GM20431 (cell line): ENCODE results near the gene MYL5.
"Not testable (repeated sequence)": the region's sequence is repeated elsewhere in the genome, so short reads cannot be mapped to it uniquely, and the experiment has no call there.

Experiments used
- in situ Hi-C: fragments of 300-500 bp; cut with MseI, MboI; formaldehyde crosslinking; loops from one replicate; pipeline ENCODE4 v1.15.0; 2020; ENCODE audit warnings: low sequenced_read_pairs; ENCODE audit not compliant: unreplicated experiment

Gene MYL5, protein sequence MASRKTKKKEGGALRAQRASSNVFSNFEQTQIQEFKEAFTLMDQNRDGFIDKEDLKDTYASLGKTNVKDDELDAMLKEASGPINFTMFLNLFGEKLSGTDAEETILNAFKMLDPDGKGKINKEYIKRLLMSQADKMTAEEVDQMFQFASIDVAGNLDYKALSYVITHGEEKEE

DNA sequence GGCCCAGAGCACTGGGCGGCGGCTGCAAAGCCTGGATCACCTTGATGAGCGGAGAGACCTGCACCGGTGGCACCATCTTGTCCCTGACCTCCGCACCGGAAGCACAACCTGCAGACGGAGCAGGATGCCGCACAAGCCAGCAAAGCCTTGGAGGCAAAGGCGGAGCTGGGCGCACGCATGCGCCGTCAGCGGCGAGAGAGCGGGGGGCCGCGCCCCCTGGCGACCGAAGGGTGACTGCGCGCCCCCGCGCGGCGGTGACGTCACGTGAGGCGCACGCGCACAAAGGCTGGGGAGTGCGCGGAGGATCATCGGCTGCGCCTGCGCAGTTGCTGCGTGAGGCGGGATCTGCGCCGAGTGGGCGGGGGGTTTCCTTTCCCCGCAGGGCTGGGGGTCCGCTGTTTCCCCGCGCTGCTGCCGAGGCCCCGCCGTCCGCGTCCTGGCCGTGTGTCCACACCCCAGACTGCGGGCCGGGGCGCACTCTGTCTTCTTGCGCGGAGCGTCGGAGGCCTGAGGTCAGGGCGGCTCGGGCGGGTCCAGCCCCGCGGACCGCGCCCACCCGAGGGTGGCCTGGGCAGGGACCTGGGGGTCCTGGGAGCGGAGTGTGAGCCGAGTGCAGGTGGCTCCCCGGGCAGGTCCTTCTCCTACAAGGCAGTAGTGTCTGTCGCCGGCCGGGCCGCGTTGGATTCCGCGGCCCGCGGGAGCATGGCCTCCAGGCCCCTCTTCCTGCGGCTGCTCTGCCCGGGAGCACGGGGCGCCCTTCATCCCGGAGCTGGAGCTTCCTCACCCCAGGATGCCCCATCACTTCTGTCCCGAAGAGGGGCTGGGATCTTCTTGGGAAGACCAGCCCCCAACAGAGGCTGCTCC lies at the start of gene MYL5, which contains the start of gene ATP5ME:
Gene MYL5 (plus strand): TSS at position 371 of the 864 bp plus-strand sequence. CDS start 3,485 bp downstream, outside the sequence.
Gene ATP5ME (minus strand): TSS at position 105 of the 864 bp plus-strand sequence. CDS start 29 bp downstream, at position 76.
- in situ Hi-C loops = no loop called here

- in situ Hi-C loops = no loop called here
These were observed 49.4 kb upstream of the MYL5 start, which contains the start of gene PDE6B for GRCh38 chr4:624705-625590. Gene PDE6B (plus strand): TSS chr4:625573. CDS start chr4:625627, 54 bp downstream.

GRCh38 chr4:625631-626161 lies 48.6 kb upstream of the MYL5 start:
- in situ Hi-C loops = no loop called here

- in situ Hi-C loops = no loop called here
These were observed 47.9 kb upstream of the MYL5 start for GRCh38 chr4:626201-627091.

DNA sequence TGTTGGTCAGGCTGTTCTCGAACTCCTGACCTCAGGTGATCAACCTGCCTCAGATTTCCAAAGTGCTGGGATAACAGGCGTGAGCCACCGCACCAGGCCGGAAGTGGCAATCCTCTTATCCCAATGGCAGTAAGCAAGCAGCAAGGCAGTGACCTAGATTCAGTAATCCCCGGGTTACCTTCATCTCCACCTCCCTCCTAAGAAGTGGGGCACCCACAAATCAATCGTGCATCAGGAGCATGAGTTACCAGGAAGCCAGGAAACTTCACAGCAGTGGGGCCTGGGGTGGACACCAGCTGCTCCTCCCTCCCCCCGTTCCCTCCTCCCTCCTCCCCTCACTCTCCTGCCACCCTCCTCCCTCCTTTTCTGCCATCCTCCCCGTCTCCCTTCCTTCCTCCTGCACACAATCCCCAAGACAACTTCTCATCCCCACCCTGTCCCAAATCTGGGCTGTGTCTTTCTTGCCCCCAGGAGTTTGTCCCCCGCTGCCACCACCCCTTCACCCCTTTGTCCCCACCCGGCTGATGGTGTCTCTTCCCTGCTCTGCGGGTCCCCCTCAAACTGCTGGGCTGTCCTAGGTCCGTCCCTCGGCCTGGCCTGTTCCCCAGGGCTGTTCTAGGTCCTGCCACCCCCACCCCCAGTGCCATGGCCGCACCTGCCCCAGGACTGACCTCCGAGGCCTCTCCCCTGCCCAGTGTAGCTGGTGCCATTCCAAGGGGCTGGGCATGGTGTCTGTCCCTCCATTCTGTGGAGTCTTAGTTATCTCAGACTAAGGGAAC lies 46.8 kb upstream of the MYL5 start:
- in situ Hi-C loops = no loop called here

DNA sequence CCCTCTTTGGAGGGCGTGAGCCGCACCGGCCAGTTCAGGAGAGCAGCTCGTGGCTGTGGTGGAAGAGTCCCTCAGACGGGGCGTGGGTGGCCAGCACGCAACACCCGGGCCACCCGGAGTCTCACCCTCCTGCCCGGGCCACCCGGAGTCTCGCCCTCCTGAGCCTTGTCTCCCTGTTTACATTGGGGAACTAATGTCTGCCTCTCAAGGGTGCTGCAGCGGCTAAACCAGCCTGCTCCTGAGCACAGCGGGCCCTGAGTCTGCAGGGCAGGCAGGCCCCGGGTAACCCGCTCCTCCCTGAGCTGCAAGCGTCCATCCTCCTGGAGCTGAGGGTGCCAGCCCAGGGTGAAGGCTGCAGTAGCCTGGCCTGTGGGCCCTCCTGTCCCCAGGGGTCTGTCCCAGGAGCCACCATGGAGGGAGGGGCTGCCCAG lies 46.0 kb upstream of the MYL5 start:
- in situ Hi-C loops = no loop called here

- in situ Hi-C loops = no loop called here
These were observed 45.3 kb upstream of the MYL5 start for GRCh38 chr4:628821-629635.

DNA sequence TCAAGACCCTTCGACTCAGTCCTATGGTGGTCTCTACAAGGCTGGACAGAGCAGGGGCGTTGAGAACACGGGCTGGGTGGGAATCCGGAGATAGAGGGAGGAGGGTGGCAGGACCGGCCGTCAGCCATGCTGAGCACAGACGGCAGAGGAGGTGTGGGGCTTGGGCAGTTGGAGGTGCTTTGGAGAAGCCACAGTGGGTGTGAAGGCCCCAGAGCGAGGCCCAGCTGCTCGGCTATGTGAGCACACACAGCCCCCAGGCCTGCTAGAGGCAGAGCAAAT lies 44.8 kb upstream of the MYL5 start:
- in situ Hi-C loops = no loop called here

GRCh38 chr4:629915-630641 lies 44.3 kb upstream of the MYL5 start:
- in situ Hi-C loops = no loop called here

DNA sequence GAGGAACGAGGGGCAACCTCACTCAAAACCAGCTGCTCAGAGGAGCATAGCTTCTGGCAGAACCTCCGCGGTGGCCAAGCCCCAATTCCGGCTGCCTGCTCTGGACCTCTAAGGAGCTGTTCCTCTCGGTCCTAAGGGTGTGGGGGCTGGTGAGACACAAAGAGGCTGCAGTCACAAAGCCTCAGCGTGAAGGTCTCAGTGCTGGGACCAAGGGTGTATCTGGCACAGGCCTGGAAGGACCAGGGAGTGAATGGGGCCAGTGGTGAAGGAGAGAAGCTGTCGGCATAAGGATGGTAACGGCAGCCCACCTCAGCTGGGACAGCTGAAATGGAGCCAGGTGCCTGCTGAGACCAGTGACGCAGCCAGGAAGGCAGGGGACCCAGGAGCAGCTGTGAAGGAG lies 43.7 kb upstream of the MYL5 start:
- in situ Hi-C loops = no loop called here

- in situ Hi-C loops = no loop called here
These were observed 42.0 kb upstream of the MYL5 start for GRCh38 chr4:632196-632790.

DNA sequence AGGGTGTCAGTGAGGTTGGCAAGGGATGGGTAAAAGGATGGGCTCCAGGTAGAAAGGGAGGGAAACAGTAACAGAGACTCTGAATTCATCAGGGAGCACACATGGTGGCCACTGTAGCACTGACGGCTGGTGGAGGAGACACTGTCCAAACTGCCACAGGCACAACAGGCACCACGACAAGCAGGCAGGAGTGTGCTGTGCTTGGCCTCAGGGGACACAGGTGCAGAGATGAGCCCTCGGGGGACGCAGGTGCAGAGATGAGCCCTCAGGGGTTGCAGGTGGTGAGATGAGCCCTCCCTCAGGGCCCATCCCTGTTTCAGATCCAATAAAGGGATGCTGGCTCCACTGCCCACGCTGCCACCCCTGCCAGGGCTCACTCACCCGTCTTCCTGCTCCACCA lies 41.4 kb upstream of the MYL5 start:
- in situ Hi-C loops = no loop called here

DNA sequence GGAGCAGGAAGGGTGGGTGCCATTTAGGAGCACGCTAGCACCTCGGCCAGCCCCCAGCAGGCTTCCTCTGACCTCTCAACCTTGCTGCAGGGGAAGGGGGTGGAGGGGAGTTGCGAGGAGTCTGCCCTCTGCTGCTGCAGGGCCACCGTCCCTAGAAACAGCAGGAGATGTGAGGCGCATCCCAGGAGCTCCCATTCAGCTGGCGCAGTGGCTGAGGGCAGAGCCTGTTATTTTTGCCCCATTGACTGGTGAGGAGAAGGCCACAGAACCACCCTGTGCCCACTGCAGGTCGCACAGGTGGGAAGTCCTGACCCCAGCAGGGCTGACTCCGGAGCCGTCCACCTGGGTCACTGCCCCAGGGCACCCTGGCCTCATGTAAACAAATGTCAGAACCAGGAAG lies 40.9 kb upstream of the MYL5 start:
- in situ Hi-C loops = no loop called here

GRCh38 chr4:633976-634598 lies 40.3 kb upstream of the MYL5 start:
- in situ Hi-C loops = no loop called here

- in situ Hi-C loops = no loop called here
These were observed 39.8 kb upstream of the MYL5 start for GRCh38 chr4:634599-634985.

DNA sequence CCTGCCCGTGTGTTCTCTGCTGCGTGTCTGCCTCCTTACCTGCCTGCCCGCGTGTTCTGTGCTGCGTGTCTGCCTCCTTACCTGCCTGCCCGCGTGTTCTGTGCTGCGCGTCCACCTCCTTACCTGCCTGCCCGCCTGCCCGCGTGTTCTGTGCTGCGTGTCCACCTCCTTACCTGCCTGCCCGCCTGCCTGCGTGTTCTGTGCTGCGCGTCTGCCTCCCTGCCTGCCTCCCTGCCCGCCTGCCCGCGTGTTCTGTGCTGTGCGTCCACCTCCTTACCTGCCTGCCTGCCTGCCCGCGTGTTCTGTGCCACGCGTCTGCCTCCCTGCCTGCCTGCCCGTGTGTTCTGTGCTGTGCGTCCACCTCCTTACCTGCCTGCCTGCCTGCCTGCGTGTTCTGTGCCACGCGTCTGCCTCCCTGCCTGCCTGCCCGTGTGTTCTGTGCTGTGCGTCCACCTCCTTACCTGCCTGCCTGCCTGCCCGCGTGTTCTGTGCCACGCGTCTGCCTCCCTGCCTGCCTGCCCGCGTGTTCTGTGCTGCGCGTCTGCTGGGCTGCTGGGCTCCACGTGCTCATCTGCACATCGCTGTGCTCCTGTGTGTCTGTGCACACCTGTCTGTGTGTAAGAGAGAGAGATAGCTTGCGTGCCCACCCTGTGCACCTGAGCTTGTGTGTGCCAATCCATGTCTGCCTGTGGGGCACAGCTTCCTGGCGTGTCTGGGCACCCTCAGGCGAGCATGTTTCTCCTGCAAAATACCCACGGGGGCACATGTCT lies 39.1 kb upstream of the MYL5 start:
- in situ Hi-C loops = not testable (repeated sequence)
